RWPE2 (cell line): ENCODE data around the gene CRHR1.

ENCODE experiments used
- ATAC-seq: fragments of 200-7000 bp; cut with Tn5 transposase; 3 replicates; pipeline ENCODE4 v1.9.1; 2021; ENCODE audit warnings: low read depth
- DNase-seq: peaks from one replicate; pipeline ENCODE4 v3.0.0-alpha.2; 2020; ENCODE audit warnings: low spot score
- H3K27ac ChIP-seq: fragments of 450-650 bp; 2 replicates; pipeline ENCODE4 v1.5.1; 2017; ENCODE audit warnings: mild to moderate bottlenecking; ENCODE audit not compliant: poor library complexity, severe bottlenecking
- H3K27me3 ChIP-seq: fragments of 250-450 bp; sonication (Bioruptor Pico); 2 replicates; pipeline ENCODE4 v1.5.1; 2021; ENCODE audit warnings: mild to moderate bottlenecking, moderate library complexity; ENCODE audit not compliant: insufficient read depth, poor library complexity, severe bottlenecking
- H3K36me3 ChIP-seq: fragments of 250-450 bp; sonication (Bioruptor Pico); 2 replicates; pipeline ENCODE4 v1.5.1; 2020; ENCODE audit warnings: low read depth, mild to moderate bottlenecking, moderate library complexity
- H3K4me1 ChIP-seq: fragments of 250-450 bp; sonication (Bioruptor Pico); 2 replicates; pipeline ENCODE4 v1.5.1; 2021; ENCODE audit warnings: mild to moderate bottlenecking, moderate library complexity; ENCODE audit not compliant: insufficient read depth, poor library complexity, severe bottlenecking
- H3K4me3 ChIP-seq: fragments of 250-450 bp; sonication (Bioruptor Pico); 2 replicates; pipeline ENCODE4 v1.5.1; 2021; ENCODE audit warnings: mild to moderate bottlenecking, moderate library complexity; ENCODE audit not compliant: severe bottlenecking
- H3K9me3 ChIP-seq: fragments of 250-450 bp; sonication (Bioruptor Pico); 2 replicates; pipeline ENCODE4 v1.5.1; 2021; ENCODE audit warnings: mild to moderate bottlenecking, moderate library complexity; ENCODE audit not compliant: severe bottlenecking
- TF ChIP-seq, protein P1 (sequence below): fragments of 450-650 bp; IDR thresholded peaks from one replicate; pipeline ENCODE4 v1.5.1; 2017; ENCODE audit warnings: mild to moderate bottlenecking, moderate library complexity; ENCODE audit not compliant: poor library complexity, severe bottlenecking

CRHR1 gene

DNA sequence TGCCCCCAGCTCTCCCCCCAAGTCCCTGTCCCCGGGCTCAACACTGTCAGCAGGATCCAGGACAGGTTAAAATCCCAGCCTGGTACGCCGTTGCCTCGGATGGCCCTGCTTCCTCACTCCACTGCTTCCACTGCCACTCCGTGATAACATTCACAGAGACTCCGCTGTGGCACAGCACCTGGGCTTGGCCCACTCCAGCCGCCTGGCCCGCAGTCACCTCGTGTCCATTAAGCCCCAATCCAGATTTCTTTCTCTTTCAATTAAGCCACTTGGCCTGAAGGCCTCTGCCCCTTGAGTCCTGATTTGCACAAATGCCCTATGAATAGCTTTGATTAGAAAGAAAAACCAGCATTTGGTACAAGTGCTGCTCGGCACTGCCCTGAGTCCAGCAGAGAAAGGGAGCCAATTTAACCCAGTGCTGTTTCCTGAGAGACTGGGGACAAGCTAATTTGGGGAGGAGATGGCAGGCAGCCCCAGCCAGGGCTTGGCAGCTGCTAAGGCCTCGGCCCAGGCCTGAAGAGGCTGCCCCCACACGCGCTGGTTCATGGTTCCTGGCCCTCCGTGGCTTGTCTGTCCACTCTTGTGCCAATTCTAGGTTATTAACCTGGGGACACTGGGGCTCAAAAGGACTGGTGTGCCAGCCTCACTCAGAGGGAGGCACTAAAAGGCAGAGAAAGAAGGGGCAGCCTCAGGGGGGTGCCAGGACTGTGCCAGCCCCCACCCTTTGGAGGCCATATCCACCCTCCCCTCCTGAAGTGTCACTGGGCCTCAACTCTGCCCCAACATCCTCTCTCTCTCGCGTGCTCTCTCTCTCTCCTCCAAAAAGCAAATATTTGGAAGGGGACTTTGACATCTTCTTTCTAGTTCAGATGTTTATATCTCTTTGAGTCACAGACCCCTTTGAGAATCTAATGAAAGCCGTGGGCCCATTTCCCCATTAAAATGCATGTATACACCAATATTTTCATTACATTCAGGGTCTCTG, 30.8 kb downstream of the CRHR1 start:
- H3K27me3 ChIP-seq, result no peaks in the 10 kb centered on the region
- H3K4me1 ChIP-seq, result no peaks in the 10 kb centered on the region
- DNase-seq (no peak), ATAC-seq (no peak)
- H3K4me3 ChIP-seq, result no peak overlapping the region
- TF ChIP-seq, protein P1, sequence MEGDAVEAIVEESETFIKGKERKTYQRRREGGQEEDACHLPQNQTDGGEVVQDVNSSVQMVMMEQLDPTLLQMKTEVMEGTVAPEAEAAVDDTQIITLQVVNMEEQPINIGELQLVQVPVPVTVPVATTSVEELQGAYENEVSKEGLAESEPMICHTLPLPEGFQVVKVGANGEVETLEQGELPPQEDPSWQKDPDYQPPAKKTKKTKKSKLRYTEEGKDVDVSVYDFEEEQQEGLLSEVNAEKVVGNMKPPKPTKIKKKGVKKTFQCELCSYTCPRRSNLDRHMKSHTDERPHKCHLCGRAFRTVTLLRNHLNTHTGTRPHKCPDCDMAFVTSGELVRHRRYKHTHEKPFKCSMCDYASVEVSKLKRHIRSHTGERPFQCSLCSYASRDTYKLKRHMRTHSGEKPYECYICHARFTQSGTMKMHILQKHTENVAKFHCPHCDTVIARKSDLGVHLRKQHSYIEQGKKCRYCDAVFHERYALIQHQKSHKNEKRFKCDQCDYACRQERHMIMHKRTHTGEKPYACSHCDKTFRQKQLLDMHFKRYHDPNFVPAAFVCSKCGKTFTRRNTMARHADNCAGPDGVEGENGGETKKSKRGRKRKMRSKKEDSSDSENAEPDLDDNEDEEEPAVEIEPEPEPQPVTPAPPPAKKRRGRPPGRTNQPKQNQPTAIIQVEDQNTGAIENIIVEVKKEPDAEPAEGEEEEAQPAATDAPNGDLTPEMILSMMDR, result no peak
- no peaks in the 10 kb centered on the region for H3K9me3 ChIP-seq
- H3K27ac ChIP-seq, result no peak overlapping the region
- no peaks in the 10 kb centered on the region for H3K36me3 ChIP-seq

DNA sequence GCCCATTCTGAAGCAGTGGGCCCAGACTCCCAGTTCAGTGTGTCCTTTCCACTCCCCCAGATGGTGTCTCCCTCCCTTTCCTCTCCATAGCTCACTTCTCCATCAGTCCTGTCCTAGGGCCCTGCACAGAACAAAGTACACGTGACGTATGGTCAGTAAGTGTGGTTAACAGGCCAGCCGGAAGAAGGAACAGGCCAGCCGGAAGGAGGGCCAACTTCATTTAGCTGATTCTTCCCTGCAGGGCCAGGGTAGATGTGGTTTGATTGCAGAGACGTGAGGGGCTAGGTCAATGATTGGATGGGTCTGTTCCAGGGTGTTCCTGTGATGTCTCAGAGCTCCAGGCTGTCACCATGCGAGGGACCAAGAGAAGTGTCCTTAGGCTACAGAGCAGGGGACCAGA, 31.6 kb downstream of the CRHR1 start:
- H3K36me3 ChIP-seq, result no peaks in the 10 kb centered on the region
- no peak for ATAC-seq
- no peak overlapping the region for H3K4me3 ChIP-seq
- no peaks in the 10 kb centered on the region for H3K27me3 ChIP-seq
- H3K9me3 ChIP-seq, result no peaks in the 10 kb centered on the region
- DNase-seq, result no peak
- no peak overlapping the region for H3K27ac ChIP-seq
- TF ChIP-seq, protein P1, result no peak
- no peaks in the 10 kb centered on the region for H3K4me1 ChIP-seq

DNA sequence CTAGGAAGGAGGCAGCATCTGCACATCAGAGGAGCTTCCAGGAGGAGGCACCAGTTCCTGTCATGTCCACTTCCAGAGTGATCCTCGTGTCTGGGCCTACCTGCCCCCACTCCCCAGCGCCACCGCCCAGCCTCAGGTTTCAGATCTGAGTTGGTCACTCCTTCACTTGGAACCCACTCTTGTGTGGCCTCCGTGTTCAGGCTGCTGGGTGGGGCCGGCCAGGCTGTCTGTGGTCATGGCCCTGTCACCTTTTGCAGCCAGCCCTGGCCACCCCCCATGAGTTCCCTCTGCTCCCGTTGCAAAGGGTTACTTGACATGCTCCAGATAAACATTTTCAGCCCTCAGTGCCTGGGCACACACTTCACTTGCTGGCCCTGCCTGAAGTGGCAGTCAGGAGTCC, 33.9 kb downstream of the CRHR1 start:
- Histone ChIP-seq H3K36me3 (no peaks in the 10 kb centered on the region), H3K27me3 (no peaks in the 10 kb centered on the region), H3K4me3 (no peak overlapping the region), H3K27ac (no peak overlapping the region), H3K9me3 (no peaks in the 10 kb centered on the region), H3K4me1 (no peaks in the 10 kb centered on the region)
- DNase-seq, result no peak
- ATAC-seq, result no peak
- TF ChIP-seq, protein P1, result no peak

DNA sequence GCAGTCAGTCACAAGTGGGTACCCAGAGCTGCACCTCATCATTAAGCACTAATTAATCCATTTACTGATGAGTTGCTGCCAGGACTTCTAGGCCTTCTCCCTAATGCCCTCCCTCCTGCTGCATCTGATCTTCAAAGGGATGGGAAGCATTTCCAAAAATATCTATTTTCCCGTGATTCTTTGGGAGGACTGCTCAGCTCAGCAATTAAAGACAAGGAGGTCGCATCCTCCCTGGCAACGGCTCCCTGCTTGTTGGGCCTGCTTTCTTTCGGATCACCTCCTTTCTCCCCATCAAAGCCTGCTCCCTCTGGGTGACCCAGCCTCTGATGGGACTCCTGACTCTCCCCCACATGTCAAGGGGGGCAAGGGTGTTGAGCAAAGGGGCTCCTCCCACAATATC, 34.6 kb downstream of the CRHR1 start:
- no peak for ATAC-seq
- Histone ChIP-seq H3K9me3 (no peaks in the 10 kb centered on the region), H3K4me1 (no peaks in the 10 kb centered on the region), H3K4me3 (no peak overlapping the region), H3K36me3 (no peaks in the 10 kb centered on the region), H3K27me3 (no peaks in the 10 kb centered on the region), H3K27ac (no peak overlapping the region)
- DNase-seq, result no peak
- TF ChIP-seq, protein P1, result no peak

DNA sequence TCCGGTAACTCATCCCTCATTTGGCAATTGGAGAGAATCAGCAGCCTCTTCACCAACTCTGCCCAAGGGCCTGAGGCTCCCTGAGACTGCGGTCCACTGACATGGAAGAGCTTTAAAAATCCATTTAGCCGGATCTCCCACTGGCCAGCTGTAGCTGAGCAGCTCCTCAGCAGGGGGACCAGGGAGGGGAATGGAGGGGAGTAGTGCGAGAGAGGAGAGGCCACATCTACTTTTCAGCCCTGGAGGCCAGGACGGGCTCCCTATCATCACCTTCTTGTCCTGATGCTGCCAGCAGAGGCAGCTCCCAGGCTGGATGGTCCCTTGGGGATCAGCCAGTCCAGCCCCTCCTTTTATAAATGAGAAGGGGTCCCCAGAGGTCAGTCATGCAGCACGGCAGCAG, 35.5 kb downstream of the CRHR1 start:
- H3K9me3 ChIP-seq, result no peaks in the 10 kb centered on the region
- no peak for ATAC-seq
- no peaks in the 10 kb centered on the region for H3K36me3 ChIP-seq
- TF ChIP-seq, protein P1, result no peak
- no peak for DNase-seq
- no peak overlapping the region for H3K27ac ChIP-seq
- no peaks in the 10 kb centered on the region for H3K4me1 ChIP-seq
- no peaks in the 10 kb centered on the region for H3K27me3 ChIP-seq
- H3K4me3 ChIP-seq, result no peak overlapping the region
